RWPE1 (cell line): Measurements from ENCODE around the gene STMND1.
A peak's percentile ranks its signal among the peaks of the same experiment; 100 is the strongest.

ENCODE experiments used
- CTCF ChIA-PET: fragments of 350-600 bp; sonication (Branson Sonifier 250); formaldehyde crosslinking; extraction: SDS; loops from one replicate; lab custom pipeline; 2021; lab: Yijun Ruan, JAX
- POLR2A ChIA-PET: fragments of 400-600 bp; formaldehyde crosslinking; extraction: SDS; loops from one replicate; lab custom pipeline; 2020; ENCODE audit warnings: antibody characterized with exemption; ENCODE audit not compliant: low non-redundant PET; lab: Yijun Ruan, JAX
- DNase-seq: peaks from one replicate; pipeline ENCODE4 v3.0.0; 2012; ENCODE audit warnings: low spot score
- H3K27ac ChIP-seq: fragments of 450-650 bp; 2 replicates; pipeline ENCODE4 v1.5.1; 2017
- TF ChIP-seq, protein P1 (sequence below): fragments of 450-650 bp; conservative IDR thresholded peaks from 2 replicates; pipeline ENCODE4 v1.5.1; 2017; ENCODE audit warnings: low read depth, mild to moderate bottlenecking

The STMND1 gene

GRCh38 chr6:17151888-17152287, 50.0 kb downstream of the STMND1 start:
- CTCF ChIA-PET = interaction anchor here (1.7 kb wide), 1 partner anchor 432 kb away, joined by 10 read pairs; no protein-coding TSS in a partner anchor
- POLR2A ChIA-PET = no interaction called here
- H3K27ac ChIP-seq = no peak overlapping the region
- DNase-seq = no peak
- TF ChIP-seq, protein P1, sequence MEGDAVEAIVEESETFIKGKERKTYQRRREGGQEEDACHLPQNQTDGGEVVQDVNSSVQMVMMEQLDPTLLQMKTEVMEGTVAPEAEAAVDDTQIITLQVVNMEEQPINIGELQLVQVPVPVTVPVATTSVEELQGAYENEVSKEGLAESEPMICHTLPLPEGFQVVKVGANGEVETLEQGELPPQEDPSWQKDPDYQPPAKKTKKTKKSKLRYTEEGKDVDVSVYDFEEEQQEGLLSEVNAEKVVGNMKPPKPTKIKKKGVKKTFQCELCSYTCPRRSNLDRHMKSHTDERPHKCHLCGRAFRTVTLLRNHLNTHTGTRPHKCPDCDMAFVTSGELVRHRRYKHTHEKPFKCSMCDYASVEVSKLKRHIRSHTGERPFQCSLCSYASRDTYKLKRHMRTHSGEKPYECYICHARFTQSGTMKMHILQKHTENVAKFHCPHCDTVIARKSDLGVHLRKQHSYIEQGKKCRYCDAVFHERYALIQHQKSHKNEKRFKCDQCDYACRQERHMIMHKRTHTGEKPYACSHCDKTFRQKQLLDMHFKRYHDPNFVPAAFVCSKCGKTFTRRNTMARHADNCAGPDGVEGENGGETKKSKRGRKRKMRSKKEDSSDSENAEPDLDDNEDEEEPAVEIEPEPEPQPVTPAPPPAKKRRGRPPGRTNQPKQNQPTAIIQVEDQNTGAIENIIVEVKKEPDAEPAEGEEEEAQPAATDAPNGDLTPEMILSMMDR = no peak

DNA sequence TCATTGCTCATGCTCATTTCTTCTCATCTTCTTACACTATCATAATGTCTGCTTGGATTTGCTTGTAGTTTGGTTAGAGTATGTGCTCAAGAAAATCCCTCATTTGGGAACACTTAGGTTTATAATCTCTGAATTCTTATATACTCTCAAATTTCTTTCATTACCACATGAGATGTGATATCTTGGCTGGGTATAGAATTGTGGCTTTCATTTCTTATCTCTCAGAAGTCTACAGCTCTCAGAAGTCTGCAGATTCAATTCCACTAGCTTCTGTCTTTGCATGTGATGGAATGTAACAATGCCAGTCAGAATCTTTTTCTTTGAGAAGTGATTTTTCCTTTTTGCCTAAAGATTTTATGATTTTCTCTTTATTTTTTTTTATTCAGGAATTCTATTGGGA, 50.9 kb downstream of the STMND1 start:
- TF ChIP-seq, protein P1 = no peak
- DNase-seq = no peak
- H3K27ac ChIP-seq = no peak overlapping the region
- ChIA-PET POLR2A (interaction anchor here (0.5 kb wide), 1 partner anchor 33 kb away, joined by 3 read pairs; no protein-coding TSS in a partner anchor), CTCF (interaction anchor here (1.0 to 1.7 kb wide), 2 partner anchors 431 to 433 kb away, joined by 3 to 10 read pairs; no protein-coding TSS in a partner anchor)

DNA sequence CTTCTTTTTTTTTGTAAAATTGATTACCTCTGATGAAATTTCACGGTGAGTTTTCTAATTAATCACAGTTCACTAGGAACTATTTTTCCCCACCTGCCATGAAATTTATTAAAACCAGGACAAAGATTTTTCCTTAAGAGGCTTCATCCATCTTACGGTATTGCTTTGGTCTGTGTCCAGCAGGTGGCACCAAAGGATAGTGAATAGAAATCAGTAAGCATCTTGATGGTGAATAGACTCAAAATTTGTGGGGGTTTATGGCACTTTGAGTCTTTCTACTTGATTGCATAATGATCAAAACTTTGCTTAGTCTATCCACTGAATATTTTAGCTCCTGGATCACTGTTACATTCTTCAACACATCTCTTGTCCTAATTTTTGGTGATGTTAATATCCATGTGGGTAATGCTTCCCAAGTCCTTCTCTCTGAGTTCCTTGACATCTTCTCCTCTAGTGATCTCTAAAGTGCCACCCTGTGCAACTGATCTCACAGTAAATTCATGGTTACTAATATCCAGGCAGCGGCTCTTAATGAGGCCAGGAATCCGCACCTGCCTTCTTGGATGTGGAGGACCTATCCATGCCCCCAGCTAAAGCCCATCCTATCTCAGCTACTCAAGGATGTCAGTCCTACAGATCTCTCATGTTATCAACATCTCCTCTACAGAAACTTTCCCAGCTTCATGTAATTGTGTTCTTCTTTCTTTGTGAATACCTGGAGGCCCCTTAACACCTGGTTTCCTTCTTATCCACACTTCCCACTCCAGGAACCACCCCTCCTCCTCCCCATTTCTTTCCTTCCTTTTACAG, 54.5 kb downstream of the STMND1 start:
- DNase-seq = peak; percentile 47
- no peak overlapping the region for H3K27ac ChIP-seq
- TF ChIP-seq, protein P1 = peak; percentile 67
- ChIA-PET CTCF (interaction anchor here (0.7 to 1.8 kb wide), 3 partner anchors 115 to 428 kb away, joined by 3 to 12 read pairs (median 4); no protein-coding TSS in a partner anchor), POLR2A (no interaction called here)

DNA sequence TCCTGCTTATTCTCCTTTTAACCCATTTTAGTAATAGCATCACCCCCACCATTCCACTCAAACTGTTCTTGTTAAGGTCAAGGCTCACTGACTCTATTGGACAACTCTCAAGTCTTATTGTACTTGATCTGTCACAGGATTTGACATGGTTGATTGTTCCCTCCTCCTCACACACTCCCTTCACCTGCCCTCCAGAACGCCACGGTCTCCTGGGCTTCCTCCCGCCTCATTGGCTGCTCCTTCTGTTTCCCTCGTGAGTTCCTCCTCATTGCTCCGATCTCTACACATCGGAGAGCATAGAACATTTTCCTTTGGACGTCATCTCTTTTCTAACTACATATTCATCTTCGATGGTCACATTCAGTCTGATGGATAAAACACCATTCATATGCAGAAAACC, 55.1 kb downstream of the STMND1 start:
- no peak for DNase-seq
- CTCF ChIA-PET = interaction anchor here (0.7 to 1.8 kb wide), 2 partner anchors 225 to 427 kb away, joined by 4 to 12 read pairs; no protein-coding TSS in a partner anchor
- TF ChIP-seq, protein P1 = no peak
- POLR2A ChIA-PET = no interaction called here
- no peak overlapping the region for H3K27ac ChIP-seq

- TF ChIP-seq, protein P1 = no peak
- H3K27ac ChIP-seq = no peak overlapping the region
- no peak for DNase-seq
- ChIA-PET POLR2A (interaction anchor here (0.5 kb wide), 1 partner anchor 165 kb away, joined by 3 read pairs; no protein-coding TSS in a partner anchor), CTCF (interaction anchor here (0.5 to 1.8 kb wide), 4 partner anchors 426 to 1511 kb away, joined by 3 to 12 read pairs (median 4); no protein-coding TSS in a partner anchor)
Measured at GRCh38 chr6:17157617-17158016, 55.8 kb downstream of the STMND1 start.

GRCh38 chr6:17159240-17159639, 57.4 kb downstream of the STMND1 start:
- ChIA-PET POLR2A (no interaction called here), CTCF (interaction anchor here (0.5 to 1.6 kb wide), 2 partner anchors 400 to 425 kb away, joined by 3 to 4 read pairs; no protein-coding TSS in a partner anchor)
- DNase-seq = no peak
- TF ChIP-seq, protein P1 = no peak
- H3K27ac ChIP-seq = no peak overlapping the region
